Left lung (tissue), 10 donors: Measurements from ENCODE around the gene SPACA1. TPM values are rescaled to one million over a fixed set of nuclear protein-coding genes. Genes with fewer than 3 reads are reported as not detected.

Experiments used
- ATAC-seq: fragments of 200-7000 bp; cut with Tn5 transposase; one replicate; pipeline ENCODE4 v1.9.1; 2020; ENCODE audit warnings: moderate library complexity
- DNase-seq, 4 donors: peaks; one replicate each; pipeline ENCODE4 v3.0.0-alpha.2; 2013 to 2020
- H3K27ac ChIP-seq, 2 donors: fragments of 200-600 bp; sonication (generic) in 1 of 2; one replicate each; pipeline versions ENCODE4 v1.5.0 to v1.8.0; 2020 to 2021
- H3K27me3 ChIP-seq, 2 donors: fragments of 200-600 bp; sonication (generic) in 1 of 2; one replicate each; pipeline versions ENCODE4 v1.5.0 to v1.8.0; 2020 to 2021
- H3K36me3 ChIP-seq, 2 donors: fragments of 200-600 bp; sonication (generic) in 1 of 2; one replicate each; pipeline versions ENCODE4 v1.5.0 to v1.8.0; 2020 to 2021
- H3K4me1 ChIP-seq, 2 donors: fragments of 200-600 bp; one replicate each; pipeline ENCODE4 v1.8.0; 2021
- H3K4me3 ChIP-seq, 2 donors: fragments of 200-600 bp; sonication (generic) in 1 of 2; one replicate each; pipeline versions ENCODE4 v1.5.0 to v1.8.0; 2020 to 2021; ENCODE audit warnings: mild to moderate bottlenecking in 1 of 2
- H3K9me3 ChIP-seq, 2 donors: fragments of 200-600 bp; sonication (generic) in 1 of 2; one replicate each; pipeline versions ENCODE4 v1.5.0 to v1.8.0; 2020 to 2021
- intact Hi-C, 2 donors: fragments of 100-400 bp; cut with DNase I; formaldehyde crosslinking; loops; one replicate each; pipeline versions ENCODE4 v1.11.2 to v1.14.2; 2022
- polyA plus RNA-seq, 6 donors: library from polyadenylated mRNA; unstranded; fragments of 120-200 nt; gene quantifications; one replicate each; pipeline ENCODE4 v1.2.1, GENCODE V29; 2013; ENCODE audit not compliant: insufficient read length in 6 of 6
- total RNA-seq, 2 donors: library from RNA; stranded (reverse); fragmentation: NEBNext Ultra II Directional; extraction: Animal tissue kit (Norgen Biotek cat#: 25700); gene quantifications; one replicate each; pipeline ENCODE4 v1.2.1, GENCODE V29; 2021
- TF ChIP-seq, protein P1 (sequence below), 2 donors: fragments of 200-600 bp; sonication (generic) in 1 of 2; IDR thresholded peaks; one replicate each; pipeline versions ENCODE4 v1.5.0 to v1.8.0; 2021; ENCODE audit warnings: antibody characterized with exemption in 2 of 2
- donor health status: DM: no; HTN: yes; CAD: no.
- donor health status: DM: no; HTN: no; CAD: no.

SPACA1 gene
- total and polyA plus RNA-seq, 8 donors = not detected

DNA sequence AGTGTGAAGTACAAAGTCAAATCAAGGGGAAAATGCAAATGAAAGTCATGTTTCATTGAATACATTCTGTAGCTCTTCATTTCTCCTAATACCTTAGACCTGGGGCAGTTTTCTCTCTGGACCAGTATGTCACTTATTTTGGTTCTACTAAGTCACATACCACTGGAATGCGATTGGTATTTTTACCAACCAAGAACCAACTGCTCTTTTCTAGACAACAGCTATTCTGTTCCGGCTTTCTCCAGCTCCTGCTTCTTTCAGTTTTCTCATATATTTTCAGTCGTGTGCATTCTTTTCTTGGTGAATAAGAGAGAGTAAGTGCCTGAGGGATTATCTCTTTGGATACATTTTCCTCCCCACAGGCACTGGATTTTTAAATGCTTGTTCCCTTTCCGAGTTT lies 39.2 kb upstream of the SPACA1 start:
- H3K36me3 ChIP-seq = no peaks in the 10 kb centered on the region
- no peak overlapping the region for H3K27ac ChIP-seq
- DNase-seq (no peak), ATAC-seq (no peak)
- TF ChIP-seq, protein P1, sequence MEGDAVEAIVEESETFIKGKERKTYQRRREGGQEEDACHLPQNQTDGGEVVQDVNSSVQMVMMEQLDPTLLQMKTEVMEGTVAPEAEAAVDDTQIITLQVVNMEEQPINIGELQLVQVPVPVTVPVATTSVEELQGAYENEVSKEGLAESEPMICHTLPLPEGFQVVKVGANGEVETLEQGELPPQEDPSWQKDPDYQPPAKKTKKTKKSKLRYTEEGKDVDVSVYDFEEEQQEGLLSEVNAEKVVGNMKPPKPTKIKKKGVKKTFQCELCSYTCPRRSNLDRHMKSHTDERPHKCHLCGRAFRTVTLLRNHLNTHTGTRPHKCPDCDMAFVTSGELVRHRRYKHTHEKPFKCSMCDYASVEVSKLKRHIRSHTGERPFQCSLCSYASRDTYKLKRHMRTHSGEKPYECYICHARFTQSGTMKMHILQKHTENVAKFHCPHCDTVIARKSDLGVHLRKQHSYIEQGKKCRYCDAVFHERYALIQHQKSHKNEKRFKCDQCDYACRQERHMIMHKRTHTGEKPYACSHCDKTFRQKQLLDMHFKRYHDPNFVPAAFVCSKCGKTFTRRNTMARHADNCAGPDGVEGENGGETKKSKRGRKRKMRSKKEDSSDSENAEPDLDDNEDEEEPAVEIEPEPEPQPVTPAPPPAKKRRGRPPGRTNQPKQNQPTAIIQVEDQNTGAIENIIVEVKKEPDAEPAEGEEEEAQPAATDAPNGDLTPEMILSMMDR (IDR thresholded peaks at IDR 0.05) = no peak
- H3K9me3 ChIP-seq = no peaks in the 10 kb centered on the region
- intact Hi-C loops = no loop called here
- H3K27me3 ChIP-seq = peaks cover 0 to 5% of the 10 kb centered on the region in 2 donors
- H3K4me3 ChIP-seq = no peak overlapping the region
- H3K4me1 ChIP-seq = no peaks in the 10 kb centered on the region

DNA sequence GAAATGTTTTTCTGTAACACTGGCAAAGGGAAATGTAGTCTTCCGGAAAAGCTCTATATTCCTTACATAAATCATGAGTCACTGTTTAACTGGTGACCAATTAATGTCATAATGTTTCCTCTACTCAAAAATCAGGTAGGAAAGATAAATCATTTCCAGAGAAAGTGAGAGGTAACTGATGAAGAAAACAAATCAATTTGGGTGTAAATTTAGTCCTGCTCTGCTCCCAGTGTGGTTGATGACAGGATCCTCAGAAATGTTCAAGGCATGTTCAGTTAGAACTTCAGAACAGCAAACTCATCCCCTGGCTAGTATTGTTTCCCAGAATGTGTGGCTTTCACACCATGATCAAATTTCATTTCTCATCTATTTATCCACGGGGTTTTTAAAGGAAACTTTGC lies 38.8 kb upstream of the SPACA1 start:
- ATAC-seq (no peak), DNase-seq (no peak)
- Histone ChIP-seq H3K4me1 (no peaks in the 10 kb centered on the region), H3K9me3 (no peaks in the 10 kb centered on the region), H3K36me3 (no peaks in the 10 kb centered on the region), H3K27me3 (peaks cover 0 to 5% of the 10 kb centered on the region in 2 donors), H3K27ac (no peak overlapping the region), H3K4me3 (no peak overlapping the region)
- TF ChIP-seq, protein P1 (IDR thresholded peaks at IDR 0.05) = no peak
- intact Hi-C loops = no loop called here

DNA sequence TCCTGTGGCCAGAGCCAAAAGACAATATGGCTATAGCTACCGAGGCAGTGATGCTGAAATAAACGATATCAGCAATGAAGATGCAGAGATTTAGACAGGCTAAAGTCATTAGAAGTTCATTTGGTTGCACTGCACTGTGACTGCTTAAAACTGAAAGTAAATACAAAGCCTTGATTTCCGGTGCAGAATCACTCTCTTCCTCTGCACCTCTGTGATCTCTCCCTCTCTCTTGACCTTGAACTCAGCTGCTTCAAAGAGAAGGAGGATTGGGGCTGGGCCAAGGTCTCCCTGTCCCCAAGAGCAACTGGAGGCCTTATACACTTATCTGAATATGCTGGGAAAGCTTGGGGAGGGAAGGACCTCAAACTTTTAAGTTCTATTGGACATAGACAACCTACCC lies 34.6 kb upstream of the SPACA1 start:
- H3K27me3 ChIP-seq = no peaks in the 10 kb centered on the region
- no peaks in the 10 kb centered on the region for H3K4me1 ChIP-seq
- TF ChIP-seq, protein P1 (IDR thresholded peaks at IDR 0.05) = no peak
- intact Hi-C loops = no loop called here
- no peak for DNase-seq
- ATAC-seq = no peak
- H3K36me3 ChIP-seq = no peaks in the 10 kb centered on the region
- H3K9me3 ChIP-seq = no peaks in the 10 kb centered on the region
- H3K4me3 ChIP-seq = no peak overlapping the region
- no peak overlapping the region for H3K27ac ChIP-seq

DNA sequence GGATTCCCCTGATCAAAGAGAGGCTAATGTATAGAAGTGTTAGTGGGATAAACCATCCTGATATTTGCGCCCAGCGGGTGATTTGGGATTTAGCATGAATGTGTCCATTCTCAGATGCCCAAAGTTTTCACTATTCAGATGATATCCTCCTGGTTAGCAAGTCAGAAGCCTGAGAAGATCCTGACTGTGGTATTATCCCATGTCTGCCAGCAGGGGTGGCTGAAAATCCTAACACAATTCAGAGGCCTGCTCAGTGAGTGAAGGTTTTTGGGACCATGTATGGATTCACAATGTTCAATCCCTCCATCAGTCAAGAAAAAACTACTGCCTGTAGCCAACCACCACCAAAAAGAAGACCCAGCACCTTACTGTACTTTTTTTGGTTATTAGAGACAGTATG lies 34.1 kb upstream of the SPACA1 start:
- Histone ChIP-seq H3K36me3 (no peaks in the 10 kb centered on the region), H3K9me3 (no peaks in the 10 kb centered on the region), H3K4me3 (no peak overlapping the region), H3K27me3 (no peaks in the 10 kb centered on the region), H3K4me1 (no peaks in the 10 kb centered on the region), H3K27ac (no peak overlapping the region)
- TF ChIP-seq, protein P1 (IDR thresholded peaks at IDR 0.05) = no peak
- no peak for DNase-seq
- intact Hi-C loops = no loop called here
- no peak for ATAC-seq

DNA sequence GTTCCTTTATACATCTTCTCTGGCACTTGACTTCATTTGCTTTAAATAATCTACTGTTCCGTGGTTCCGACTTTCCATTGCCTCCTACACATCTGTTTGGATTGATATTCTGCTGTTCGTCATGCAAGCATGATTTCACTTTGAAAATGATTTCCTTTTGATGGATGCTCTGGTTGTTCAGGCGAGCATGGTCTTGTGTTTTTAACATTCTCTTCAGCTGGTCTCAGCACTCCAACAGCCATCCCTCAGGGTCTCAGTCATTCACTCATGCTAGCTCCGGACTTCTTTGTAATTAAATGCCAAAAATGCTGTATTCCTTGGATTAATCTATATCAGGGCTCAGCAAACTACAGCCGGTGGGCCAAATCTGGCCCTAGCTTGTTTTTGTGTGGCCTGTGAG lies 27.2 kb upstream of the SPACA1 start:
- TF ChIP-seq, protein P1 (IDR thresholded peaks at IDR 0.05) = no peak
- no peaks in the 10 kb centered on the region for H3K9me3 ChIP-seq
- H3K27ac ChIP-seq = no peak overlapping the region
- DNase-seq (no peak), ATAC-seq (no peak)
- no peaks in the 10 kb centered on the region for H3K4me1 ChIP-seq
- no peaks in the 10 kb centered on the region for H3K27me3 ChIP-seq
- no peak overlapping the region for H3K4me3 ChIP-seq
- intact Hi-C loops = no loop called here
- H3K36me3 ChIP-seq = no peaks in the 10 kb centered on the region
